HS-27A (cell line): ENCODE results near the gene LRRC8C.

Experiments used
- DNase-seq: peaks from one replicate; pipeline ENCODE4 v3.0.0-alpha.2; 2012; ENCODE audit warnings: low read depth, missing footprints

LRRC8C gene

DNA sequence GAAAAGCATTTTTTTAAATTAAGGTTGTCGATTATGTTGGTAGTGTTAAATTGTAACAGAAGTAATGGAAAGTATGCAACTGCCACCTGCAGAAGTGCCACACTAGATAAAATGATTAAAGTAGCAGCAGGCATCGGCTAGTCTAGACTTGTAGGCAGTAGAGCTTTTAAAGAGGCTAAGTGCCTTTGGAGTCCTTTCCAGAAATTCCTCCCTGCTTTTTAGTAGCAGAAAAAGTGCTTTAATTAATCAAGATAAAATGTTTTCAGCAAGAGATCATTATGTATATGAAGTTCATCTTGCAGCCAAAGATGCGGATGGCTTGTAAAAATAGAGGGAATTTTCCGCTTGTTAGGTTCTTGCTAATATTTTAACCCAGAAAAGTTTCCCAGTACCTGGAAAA lies 100.8 kb downstream of the LRRC8C start:
- DNase-seq, result no peak

GRCh38 chr1:89734442-89734841 lies 101.5 kb downstream of the LRRC8C start:
- no peak for DNase-seq

DNA sequence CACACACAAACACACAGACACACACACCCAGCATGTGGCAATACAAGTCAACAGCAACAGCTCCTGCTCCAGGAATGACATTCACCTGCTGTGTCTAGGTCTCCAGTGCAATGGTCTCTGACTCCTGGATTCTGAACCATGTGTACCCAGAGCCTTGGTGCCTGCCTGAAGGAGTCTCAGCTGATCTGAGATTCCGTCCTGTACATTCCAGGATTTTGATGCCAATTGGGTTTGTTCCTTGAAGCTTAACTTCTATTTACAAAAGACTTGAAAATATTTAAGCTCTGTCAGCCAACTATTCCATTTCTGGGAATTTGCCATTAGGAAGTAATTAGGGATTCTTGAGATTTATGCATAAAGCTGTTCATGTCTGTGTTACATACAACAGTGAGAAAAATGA lies 102.6 kb downstream of the LRRC8C start:
- no peak for DNase-seq

- DNase-seq, result no peak
Measured at GRCh38 chr1:89736937-89737733, 104.2 kb downstream of the LRRC8C start.

GRCh38 chr1:89737985-89738510 lies 105.1 kb downstream of the LRRC8C start:
- DNase-seq, result no peak

- DNase-seq, result no peak
Measured at GRCh38 chr1:89739013-89739843, 106.3 kb downstream of the LRRC8C start.

DNA sequence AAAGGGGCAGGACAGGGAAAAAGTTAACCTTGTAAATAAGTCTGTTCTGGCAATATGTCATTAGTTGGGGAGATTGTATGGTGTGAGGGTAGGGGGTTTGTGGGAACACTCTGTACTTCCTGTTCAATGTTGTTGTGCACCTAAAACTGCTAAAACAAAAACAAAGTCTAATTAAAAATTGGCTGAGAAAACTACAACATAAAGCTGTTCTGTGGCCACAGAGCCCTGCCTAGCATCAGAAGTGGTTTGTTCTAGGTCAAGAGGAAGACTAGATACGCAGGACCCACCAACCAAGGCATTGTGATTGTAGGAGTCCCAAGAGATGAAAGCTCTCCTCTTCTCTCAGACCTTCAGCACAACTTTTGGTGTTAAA lies 106.9 kb downstream of the LRRC8C start:
- DNase-seq, result no peak

GRCh38 chr1:89743788-89744187 lies 110.9 kb downstream of the LRRC8C start:
- DNase-seq, result no peak

DNA sequence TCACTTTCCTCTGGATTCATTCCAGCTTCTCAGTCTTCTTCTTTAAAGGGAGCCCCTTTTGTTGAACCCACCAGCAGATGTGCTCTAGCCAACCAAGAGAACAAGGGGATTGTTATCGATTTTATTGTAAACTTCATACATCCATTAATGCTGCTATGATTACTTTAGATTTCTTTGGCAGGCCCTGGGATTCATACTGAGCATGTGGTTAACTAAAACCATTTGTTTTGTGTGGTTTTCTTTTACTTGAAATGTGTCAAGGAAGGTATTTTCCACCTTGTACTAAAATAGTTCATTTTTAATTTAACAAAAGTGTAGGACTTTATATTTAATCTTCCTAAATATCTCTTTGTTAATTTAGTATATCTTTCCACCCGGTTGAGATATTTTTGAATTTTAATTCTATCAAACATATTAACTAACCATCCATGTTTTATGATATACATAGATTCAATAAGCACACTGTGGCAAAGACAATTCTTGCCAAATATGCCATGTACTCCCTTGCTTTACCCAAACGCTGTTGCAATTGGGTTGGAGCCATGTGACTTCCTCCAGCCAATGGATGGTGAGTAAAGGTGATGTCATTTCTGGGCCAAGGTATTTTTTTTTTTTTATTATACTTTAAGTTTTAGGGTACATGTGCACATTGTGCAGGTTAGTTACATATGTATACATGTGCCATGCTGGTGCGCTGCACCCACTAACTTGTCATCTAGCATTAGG lies 113.7 kb downstream of the LRRC8C start:
- DNase-seq, result no peak

GRCh38 chr1:89753761-89754160 lies 120.8 kb downstream of the LRRC8C start:
- DNase-seq, result no peak

GRCh38 chr1:89754518-89754917 lies 121.6 kb downstream of the LRRC8C start:
- no peak for DNase-seq

GRCh38 chr1:89755591-89755990 lies 122.7 kb downstream of the LRRC8C start:
- DNase-seq, result no peak

- DNase-seq, result no peak
Measured at GRCh38 chr1:89757532-89757931, 124.6 kb downstream of the LRRC8C start.

GRCh38 chr1:89758156-89758555 lies 125.2 kb downstream of the LRRC8C start:
- no peak for DNase-seq

- DNase-seq, result no peak
Measured at GRCh38 chr1:89759036-89759435, 126.1 kb downstream of the LRRC8C start.

- DNase-seq, result no peak
Measured at GRCh38 chr1:89760496-89760895, 127.6 kb downstream of the LRRC8C start.

DNA sequence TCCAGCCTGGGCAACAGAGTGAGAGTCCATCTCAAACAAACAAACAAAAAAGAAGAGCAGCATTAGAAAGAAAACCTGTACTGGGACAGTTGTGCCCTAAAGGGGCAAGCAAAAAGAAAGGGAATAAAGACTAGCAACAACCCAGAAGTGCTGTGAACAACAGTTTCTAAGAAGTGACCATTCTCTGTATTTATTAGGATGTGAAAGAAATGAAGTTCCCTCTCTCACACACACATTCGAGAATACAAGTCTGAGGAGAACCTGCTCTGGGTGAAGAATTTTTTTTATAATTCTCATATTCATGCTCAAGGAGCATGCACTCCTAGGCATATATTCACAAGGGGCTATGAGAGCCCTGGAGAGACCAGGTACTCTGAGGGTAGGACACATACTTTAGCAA lies 128.4 kb downstream of the LRRC8C start:
- DNase-seq, result no peak

- no peak for DNase-seq
Measured at GRCh38 chr1:89761901-89762300, 129.0 kb downstream of the LRRC8C start.

- no peak for DNase-seq
Measured at GRCh38 chr1:89762386-89762778, 129.5 kb downstream of the LRRC8C start.

DNA sequence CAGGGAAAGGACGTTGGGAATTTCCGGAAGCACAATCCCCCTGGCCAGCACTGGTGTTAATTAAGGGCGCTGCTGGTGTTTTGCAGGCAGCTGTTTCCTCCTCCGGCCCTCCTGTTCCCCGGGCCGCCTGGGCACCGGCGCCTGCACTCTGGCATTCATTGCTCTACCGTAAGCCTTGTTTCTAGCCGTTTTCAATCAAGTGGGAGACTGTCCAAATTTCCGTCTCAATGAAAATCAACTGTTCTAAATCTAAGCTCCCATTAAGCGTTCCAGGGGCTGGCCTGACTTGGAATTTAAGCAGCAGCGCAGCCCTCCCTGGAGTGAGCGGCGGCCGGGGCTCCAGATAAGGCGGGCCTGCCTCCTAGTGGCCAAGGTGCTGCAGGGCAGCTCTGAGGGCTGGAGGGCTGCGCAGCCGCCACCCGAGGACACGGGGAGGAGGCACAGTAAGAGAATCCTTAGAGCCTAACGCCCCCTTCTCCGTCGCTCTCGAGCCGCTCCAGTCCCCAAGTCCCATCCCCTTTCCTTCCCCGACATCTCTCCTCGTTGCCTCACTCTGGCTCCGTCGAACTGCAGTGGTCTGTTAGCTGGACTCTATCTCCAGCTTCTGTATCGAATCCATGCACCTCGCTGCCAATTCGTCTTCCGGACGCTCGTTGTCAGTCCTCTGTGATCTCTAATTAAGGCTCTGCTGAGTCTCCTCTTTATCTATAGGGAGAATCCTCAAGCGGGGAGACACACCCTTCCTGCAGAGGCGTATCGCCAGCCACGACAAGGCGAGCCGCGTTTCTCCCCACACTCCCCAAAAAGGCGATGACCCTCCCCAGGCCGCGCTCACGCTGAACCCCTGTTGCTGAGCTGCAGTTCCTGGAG lies 130.1 kb downstream of the LRRC8C start:
- peak; percentile 31 for DNase-seq

- no peak for DNase-seq
Measured at GRCh38 chr1:89763649-89763986, 130.7 kb downstream of the LRRC8C start.

DNA sequence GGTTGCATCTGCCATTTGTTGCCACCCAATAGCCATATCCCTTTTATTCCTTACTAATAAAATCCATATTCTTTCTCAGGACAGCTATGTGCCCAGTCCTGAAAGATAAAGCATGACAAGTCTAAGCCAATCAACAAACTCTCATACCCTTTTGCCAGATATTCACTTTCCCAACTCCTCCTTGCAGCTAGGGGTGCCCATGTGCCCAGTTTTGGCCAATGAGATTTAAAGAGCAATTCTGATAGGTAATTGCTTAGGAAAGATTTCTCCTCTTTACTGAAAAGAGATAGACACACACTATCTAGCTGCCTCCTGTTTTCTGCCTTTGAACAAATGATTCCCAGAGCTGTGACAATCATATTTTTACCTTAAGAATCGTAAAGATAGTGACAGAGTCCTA lies 132.9 kb downstream of the LRRC8C start:
- no peak for DNase-seq
